ENCODE results near the gene CDH16.

CDH16 gene

GRCh38 chr16:66863707-66864106 lies 55.0 kb downstream of the CDH16 start:
- Histone ChIP-seq H3K9me3 (no peaks in the 10 kb centered on the region), H3K4me1 (no peaks in the 10 kb centered on the region), H3K27me3 (no peaks in the 10 kb centered on the region), H3K36me3 (no peaks in the 10 kb centered on the region), H3K4me3 (ENCODE audit: low read depth, low read length) (no peak overlapping the region)
- TF ChIP-seq CTCF (IDR thresholded peaks at IDR 0.05; ENCODE audit: low read depth, low read length), result no peak
- no peak for DNase-seq

- H3K9me3 ChIP-seq, result no peaks in the 10 kb centered on the region
- no peak overlapping the region for H3K4me3 ChIP-seq (ENCODE audit: low read depth, low read length)
- no peaks in the 10 kb centered on the region for H3K27me3 ChIP-seq
- no peak for TF ChIP-seq CTCF (IDR thresholded peaks at IDR 0.05; ENCODE audit: low read depth, low read length)
- no peaks in the 10 kb centered on the region for H3K4me1 ChIP-seq
- H3K36me3 ChIP-seq, result no peaks in the 10 kb centered on the region
- DNase-seq, result no peak
These were observed 56.6 kb downstream of the CDH16 start for GRCh38 chr16:66862023-66862520.

- DNase-seq, result no peak
- no peaks in the 10 kb centered on the region for H3K9me3 ChIP-seq
- no peaks in the 10 kb centered on the region for H3K27me3 ChIP-seq
- H3K36me3 ChIP-seq, result no peaks in the 10 kb centered on the region
- H3K4me1 ChIP-seq, result no peaks in the 10 kb centered on the region
- H3K4me3 ChIP-seq (ENCODE audit: low read depth, low read length), result no peak overlapping the region
- no peak for TF ChIP-seq CTCF (IDR thresholded peaks at IDR 0.05; ENCODE audit: low read depth, low read length)
These were observed 59.2 kb downstream of the CDH16 start for GRCh38 chr16:66859397-66860068.

- no peak for TF ChIP-seq CTCF (IDR thresholded peaks at IDR 0.05; ENCODE audit: low read depth, low read length)
- H3K27me3 ChIP-seq, result no peaks in the 10 kb centered on the region
- DNase-seq, result peak; percentile 64
- H3K4me3 ChIP-seq (ENCODE audit: low read depth, low read length), result no peak overlapping the region
- no peaks in the 10 kb centered on the region for H3K36me3 ChIP-seq
- no peaks in the 10 kb centered on the region for H3K9me3 ChIP-seq
- H3K4me1 ChIP-seq, result no peaks in the 10 kb centered on the region
These were observed 59.8 kb downstream of the CDH16 start for GRCh38 chr16:66858740-66859396.
